Nephron progenitor cell (in vitro differentiated cells): Measurements from ENCODE around the gene KIF27.

Experiments used
- DNase-seq: peaks from one replicate; pipeline ENCODE4 v3.0.0; 2021
- H3K27ac Mint-ChIP-seq: 2 replicates; pipeline ENCODE4 v1.8.0; 2021; ENCODE audit warnings: mild to moderate bottlenecking, moderate library complexity, mixed read lengths
- H3K27me3 Mint-ChIP-seq: 2 replicates; pipeline ENCODE4 v1.8.0; 2021; ENCODE audit warnings: mild to moderate bottlenecking, low read depth, mixed read lengths; ENCODE audit not compliant: poor library complexity
- H3K36me3 Mint-ChIP-seq: 2 replicates; pipeline ENCODE4 v1.8.0; 2021; ENCODE audit warnings: low read depth, mixed read lengths
- H3K4me1 Mint-ChIP-seq: 2 replicates; pipeline ENCODE4 v1.8.0; 2021; ENCODE audit warnings: mixed read lengths
- H3K4me3 Mint-ChIP-seq: 2 replicates; pipeline ENCODE4 v1.8.0; 2021; ENCODE audit warnings: mild to moderate bottlenecking, moderate library complexity, mixed read lengths
- H3K9me3 Mint-ChIP-seq: 2 replicates; pipeline ENCODE4 v1.8.0; 2021; ENCODE audit warnings: mild to moderate bottlenecking, moderate library complexity, mixed read lengths
- CTCF ChIP-seq: fragments of 200-600 bp; sonication (generic); IDR thresholded peaks from 2 replicates; pipeline ENCODE4 v1.5.0; 2021; ENCODE audit warnings: antibody characterized with exemption

KIF27 gene

GRCh38 chr9:83965350-83966208 is 44.3 kb upstream of the KIF27 start:
- H3K27ac Mint-ChIP-seq: peak overlapping the region; percentile 91

GRCh38 chr9:83964973-83965349 is 43.7 kb upstream of the KIF27 start:
- H3K27ac Mint-ChIP-seq: peak overlapping the region; percentile 91
- no peak for TF ChIP-seq CTCF
- H3K36me3 Mint-ChIP-seq: peaks cover 28% of the 10 kb centered on the region
- no peaks in the 10 kb centered on the region for H3K27me3 Mint-ChIP-seq
- no peak overlapping the region for H3K4me3 Mint-ChIP-seq
- no peaks in the 10 kb centered on the region for H3K9me3 Mint-ChIP-seq
- DNase-seq: no peak
- H3K4me1 Mint-ChIP-seq: peaks cover 15% of the 10 kb centered on the region

More at GRCh38 chr9:83965350-83966208, 44.3 kb upstream of the KIF27 start:
- peaks cover 15% of the 10 kb centered on the region for H3K4me1 Mint-ChIP-seq
- no peaks in the 10 kb centered on the region for H3K9me3 Mint-ChIP-seq
- no peaks in the 10 kb centered on the region for H3K27me3 Mint-ChIP-seq
- no peak overlapping the region for H3K4me3 Mint-ChIP-seq
- peaks cover 34% of the 10 kb centered on the region for H3K36me3 Mint-ChIP-seq
- DNase-seq: no peak
- TF ChIP-seq CTCF: no peak

- Mint-ChIP-seq H3K36me3 (peaks cover 3% of the 10 kb centered on the region), H3K4me3 (no peak overlapping the region), H3K9me3 (peaks cover 3% of the 10 kb centered on the region), H3K4me1 (peaks cover 30% of the 10 kb centered on the region), H3K27ac (no peak overlapping the region), H3K27me3 (no peaks in the 10 kb centered on the region)
- DNase-seq: no peak
- TF ChIP-seq CTCF: no peak
These were observed 40.9 kb upstream of the KIF27 start for GRCh38 chr9:83962165-83962564.

- no peak for DNase-seq
- Mint-ChIP-seq H3K4me3 (no peak overlapping the region), H3K27me3 (peaks cover 5% of the 10 kb centered on the region), H3K4me1 (peaks cover 30% of the 10 kb centered on the region), H3K36me3 (no peaks in the 10 kb centered on the region), H3K9me3 (peaks cover 6% of the 10 kb centered on the region), H3K27ac (peak overlapping the region; percentile 45)
- no peak for TF ChIP-seq CTCF
These were observed 39.8 kb upstream of the KIF27 start for GRCh38 chr9:83960991-83961390.

GRCh38 chr9:83959061-83959460 is 37.8 kb upstream of the KIF27 start:
- peak overlapping the region; percentile 98 for H3K27ac Mint-ChIP-seq
- H3K4me3 Mint-ChIP-seq: peak overlapping the region; percentile 35
- DNase-seq: peak; percentile 35
- peaks cover 6% of the 10 kb centered on the region for H3K9me3 Mint-ChIP-seq
- TF ChIP-seq CTCF: no peak
- peaks cover 31% of the 10 kb centered on the region for H3K4me1 Mint-ChIP-seq
- H3K27me3 Mint-ChIP-seq: peaks cover 5% of the 10 kb centered on the region
- peaks cover 3% of the 10 kb centered on the region for H3K36me3 Mint-ChIP-seq

GRCh38 chr9:83957248-83957513 is 35.9 kb upstream of the KIF27 start:
- Mint-ChIP-seq H3K36me3 (peaks cover 5% of the 10 kb centered on the region), H3K4me3 (peak overlapping the region; percentile 86), H3K27me3 (peaks cover 5% of the 10 kb centered on the region), H3K9me3 (peaks cover 6% of the 10 kb centered on the region), H3K4me1 (peaks cover 31% of the 10 kb centered on the region), H3K27ac (no peak overlapping the region)
- DNase-seq: no peak
- TF ChIP-seq CTCF: no peak
